ENCODE measurements around the gene NOP14.

- no peak for TF ChIP-seq CTCF (IDR thresholded peaks at IDR 0.05)
- TF ChIP-seq POLR2A (IDR thresholded peaks at IDR 0.05) = no peak
Measured at GRCh38 chr4:2996415-2996814, 33.2 kb upstream of the NOP14 start.
